CD14-positive monocyte (primary cell): Measurements from ENCODE around the gene ACSL6. TPM values are rescaled to one million over a fixed set of nuclear protein-coding genes. Genes with fewer than 3 reads are reported as not detected.

ENCODE experiments used
- DNase-seq, 3 donors: peaks; one replicate each; pipeline ENCODE4 v3.0.0-alpha.2; 2011 to 2022
- H2AFZ ChIP-seq: 2 replicates; pipeline ENCODE4 v1.6.0; 2012; ENCODE audit warnings: mild to moderate bottlenecking, low read depth, low read length, inconsistent platforms; ENCODE audit not compliant: insufficient read depth, poor library complexity, severe bottlenecking
- H3K27ac ChIP-seq, 2 donors: 1 replicate in 1 of 2; 2 replicates in 1 of 2; pipeline ENCODE4 v1.5.1; 2012 to 2013; ENCODE audit warnings: low read length in 2 of 2, control low read depth in 1 of 2, inconsistent platforms in 1 of 2, low read depth in 1 of 2, mild to moderate bottlenecking in 1 of 2
- H3K27me3 ChIP-seq, 2 donors: one replicate each; pipeline versions ENCODE4 v1.6.0 to v1.6.1; 2011 to 2013; ENCODE audit warnings: low read length in 2 of 2; ENCODE audit not compliant: control insufficient read depth in 2 of 2, insufficient read depth in 2 of 2
- H3K36me3 ChIP-seq, 2 donors: replicated peaks in 1 of 2; 1 replicate in 1 of 2; 2 replicates in 1 of 2; pipeline versions ENCODE4 v1.5.1 to v1.6.1; 2012 to 2013; ENCODE audit warnings: low read length in 2 of 2, control low read depth in 1 of 2, inconsistent platforms in 1 of 2, mild to moderate bottlenecking in 1 of 2; ENCODE audit not compliant: insufficient read depth in 2 of 2, control insufficient read depth in 1 of 2
- H3K4me1 ChIP-seq, 2 donors: 1 replicate in 1 of 2; 2 replicates in 1 of 2; pipeline versions ENCODE4 v1.5.1 to v1.6.1; 2012 to 2013; ENCODE audit warnings: low read length in 2 of 2, control low read depth in 1 of 2, inconsistent platforms in 1 of 2, mild to moderate bottlenecking in 1 of 2, moderate library complexity in 1 of 2; ENCODE audit not compliant: insufficient read depth in 2 of 2, control insufficient read depth in 1 of 2
- H3K4me2 ChIP-seq: replicated peaks from 2 replicates; pipeline ENCODE3; 2012; ENCODE audit warnings: low read length, moderate library complexity, mild to moderate bottlenecking; ENCODE audit not compliant: poor library complexity, severe bottlenecking; ENCODE audit errors: extremely low read depth
- H3K4me3 ChIP-seq, 3 experiments: fragments of 200-600 bp in 1 of 3; sonication (generic) in 1 of 3; replicated peaks in 1 of 3; 1 replicate in 2 of 3; 2 replicates in 1 of 3; pipeline ENCODE4 v1.5.1; 2011 to 2013; ENCODE audit warnings: low read length in 3 of 3, mild to moderate bottlenecking in 3 of 3, control low read depth in 2 of 3, low read depth in 2 of 3, inconsistent platforms in 1 of 3, moderate library complexity in 1 of 3
- H3K79me2 ChIP-seq: 2 replicates; pipeline ENCODE4 v1.6.0; 2012; ENCODE audit warnings: mild to moderate bottlenecking, control low read depth, inconsistent platforms, low read length, moderate library complexity; ENCODE audit not compliant: insufficient read depth
- H3K9ac ChIP-seq: 2 replicates; pipeline ENCODE4 v1.6.0; 2017; ENCODE audit warnings: low read length, mild to moderate bottlenecking; ENCODE audit not compliant: insufficient read depth, poor library complexity, severe bottlenecking
- H3K9me3 ChIP-seq, 2 donors: replicated peaks in 1 of 2; 1 replicate in 1 of 2; 2 replicates in 1 of 2; pipeline versions ENCODE4 v1.5.1 to v1.6.1; 2012 to 2013; ENCODE audit warnings: low read length in 2 of 2, control low read depth in 1 of 2; ENCODE audit not compliant: control insufficient read depth in 1 of 2, insufficient read depth in 1 of 2
- H4K20me1 ChIP-seq: 2 replicates; pipeline ENCODE4 v1.6.0; 2012; ENCODE audit warnings: mild to moderate bottlenecking, low read length, control low read depth, moderate library complexity; ENCODE audit not compliant: insufficient read depth
- H3K27ac Mint-ChIP-seq, 7 donors: one replicate each; pipeline ENCODE4 v1.8.0; 2020; ENCODE audit warnings: mild to moderate bottlenecking in 7 of 7, mixed read lengths in 7 of 7, moderate library complexity in 6 of 7, inconsistent platforms in 2 of 7
- H3K27me3 Mint-ChIP-seq, 3 donors: one replicate each; pipeline ENCODE4 v1.8.0; 2021 to 2022; ENCODE audit warnings: low read depth in 3 of 3, mild to moderate bottlenecking in 3 of 3, mixed read lengths in 3 of 3, moderate library complexity in 3 of 3, inconsistent platforms in 1 of 3
- H3K36me3 Mint-ChIP-seq, 2 donors: one replicate each; pipeline ENCODE4 v1.8.0; 2020; ENCODE audit warnings: mixed read lengths in 2 of 2, inconsistent platforms in 1 of 2, mild to moderate bottlenecking in 1 of 2
- H3K4me1 Mint-ChIP-seq: one replicate; pipeline ENCODE4 v1.8.0; 2020; ENCODE audit warnings: mild to moderate bottlenecking, mixed read lengths
- H3K4me3 Mint-ChIP-seq, 2 donors: one replicate each; pipeline ENCODE4 v1.8.0; 2020; ENCODE audit warnings: mild to moderate bottlenecking in 2 of 2, mixed read lengths in 2 of 2, moderate library complexity in 1 of 2
- H3K9me3 Mint-ChIP-seq, 7 donors: one replicate each; pipeline ENCODE4 v1.8.0; 2020 to 2022; ENCODE audit warnings: mixed read lengths in 7 of 7, mild to moderate bottlenecking in 6 of 7, moderate library complexity in 6 of 7, inconsistent platforms in 2 of 7
- CTCF ChIP-seq: fragments of 200-600 bp; IDR thresholded peaks from one replicate; pipeline ENCODE4 v1.8.0; 2022; ENCODE audit warnings: antibody characterized with exemption, mild to moderate bottlenecking
- WGBS: methylation state at CpG from one replicate; pipeline ENCODE4 v1.1.5; 2013; ENCODE audit warnings: missing lambda C conversion rate; ENCODE audit not compliant: insufficient coverage; 5-methylcytosine and 5-hydroxymethylcytosine counted together
- intact Hi-C, 2 donors: fragments of 100-400 bp; cut with micrococcal nuclease; formaldehyde crosslinking; loops; one replicate each; pipeline versions ENCODE4 v1.15.0 to v1.15.1; 2023
- polyA plus RNA-seq, 3 donors: library from polyadenylated mRNA; depleted of rRNA in 1 of 3; unstranded in 2 of 3; stranded (reverse) in 1 of 3; fragments of 300-500 nt in 2 of 3; fragments of >200 nt in 1 of 3; fragmentation: Illumina TruSeq in 2 of 3; gene quantifications; 1 replicate in 2 of 3; 2 replicates in 1 of 3; pipeline ENCODE4 v1.2.3, GENCODE V29; 2012 to 2021

The ACSL6 gene
- polyA plus RNA-seq, 3 donors: 0.45 TPM; not detected in 2

DNA sequence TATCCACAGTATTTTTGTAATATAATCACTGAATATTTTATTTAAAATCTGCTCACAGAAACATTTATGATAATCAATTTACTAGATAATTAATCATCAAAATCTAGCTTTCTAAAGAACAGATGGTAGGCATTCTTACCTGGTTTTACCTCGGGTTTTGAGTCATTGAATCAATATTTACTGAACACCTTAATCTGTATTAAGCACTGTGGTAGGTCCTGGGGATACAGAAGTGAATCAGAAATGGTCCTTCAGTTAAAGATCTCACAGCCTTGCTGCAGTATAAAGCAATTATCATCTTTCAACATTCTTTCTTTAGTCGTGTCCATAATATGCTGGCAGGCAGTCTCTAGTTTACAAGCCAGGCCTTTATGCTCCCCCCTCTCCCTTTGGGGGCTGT, 64.0 kb downstream of the ACSL6 start:
- TF ChIP-seq CTCF: no peak
- Histone ChIP-seq H3K79me2 (no peaks in the 10 kb centered on the region), H3K4me3 (no peak overlapping the region), H3K9me3 (peaks cover 0 to 8% of the 10 kb centered on the region in 2 donors), H3K4me1 (peaks cover 18 to 32% of the 10 kb centered on the region in 2 donors), H3K36me3 (no peaks in the 10 kb centered on the region), H4K20me1 (no peaks in the 10 kb centered on the region), H2AFZ (no peak overlapping the region), H3K27me3 (no peaks in the 10 kb centered on the region), H3K9ac (no peak overlapping the region), H3K27ac (no peak overlapping the region), H3K4me2 (no peak overlapping the region)
- Mint-ChIP-seq H3K36me3 (peaks cover 3 to 6% of the 10 kb centered on the region in 2 donors), H3K9me3 (peaks cover 0 to 8% (median 0%) of the 10 kb centered on the region in 7 donors), H3K4me3 (no peak overlapping the region), H3K4me1 (peaks cover 22% of the 10 kb centered on the region), H3K27ac (peak overlapping the region in 1 of 7 donors; percentile 46), H3K27me3 (peaks cover 0 to 2% (median 0%) of the 10 kb centered on the region in 3 donors)
- DNase-seq: no peak
- WGBS: no CpG with 5 or more reads among the region's 2 CpGs
- intact Hi-C loops: loop anchor here (10.0 kb wide), 2 partner anchors 143 to 153 kb away; partner anchors contain the start of gene FNIP1 (in 1 of the 2)

DNA sequence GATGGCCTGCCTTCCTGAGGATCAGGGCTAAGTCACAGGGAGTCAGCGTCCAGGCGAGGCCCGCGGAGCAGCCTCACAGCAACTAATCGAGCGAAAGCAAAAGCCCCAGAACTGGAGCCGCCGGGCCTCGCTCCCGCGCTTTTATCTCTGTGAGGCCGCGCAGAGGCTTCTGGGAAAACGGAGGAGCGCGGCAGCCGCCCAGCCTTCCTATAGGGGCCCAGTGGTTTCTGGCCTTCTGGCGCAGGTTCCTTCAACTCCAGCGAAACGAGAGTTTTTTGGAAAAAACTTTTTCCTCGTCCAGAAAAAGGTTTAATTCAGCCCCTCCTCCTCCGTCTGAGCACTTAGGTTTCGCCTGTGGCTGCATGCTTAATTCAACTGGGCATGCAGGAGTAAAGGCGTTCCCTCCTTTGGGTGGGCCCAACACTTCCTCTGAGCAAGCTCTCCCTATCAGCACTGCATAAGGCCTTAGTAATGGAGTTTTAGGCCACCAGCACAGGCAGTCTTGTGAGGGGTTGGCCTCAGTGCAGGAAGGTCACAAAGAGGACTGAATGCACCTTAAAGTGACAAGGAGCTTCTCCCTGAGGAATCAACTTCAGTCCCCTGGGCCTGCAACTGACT, 65.8 kb downstream of the ACSL6 start, which contains the start of gene MEIKIN:
TSS of gene MEIKIN (minus strand) at position 113 of the 618 bp plus-strand sequence. CDS start 158 bp downstream, outside the sequence.
- peaks cover 18 to 32% of the 10 kb centered on the region in 2 donors for H3K4me1 ChIP-seq
- Mint-ChIP-seq H3K9me3 (peaks cover 0 to 8% (median 0%) of the 10 kb centered on the region in 7 donors), H3K36me3 (peaks cover 3 to 6% of the 10 kb centered on the region in 2 donors), H3K27me3 (peaks cover 0 to 3% (median 0%) of the 10 kb centered on the region in 3 donors), H3K4me1 (peaks cover 29% of the 10 kb centered on the region), H3K4me3 (peak within 1 kb of the TSS in 1 of 2 donors; percentile 52), H3K27ac (peak within 1 kb of the TSS; percentile 85 to 95 (median 91))
- no peak for TF ChIP-seq CTCF
- no peak within 1 kb of the TSS for H3K9ac ChIP-seq
- peak within 1 kb of the TSS in 1 of 3 experiments; percentile 47 for H3K4me3 ChIP-seq
- H3K27ac ChIP-seq: peak within 1 kb of the TSS; percentile 40 to 87
- H3K4me2 ChIP-seq: peak within 1 kb of the TSS; percentile 54
- intact Hi-C loops: loop anchor here (10.0 kb wide), 2 partner anchors 141 to 151 kb away; partner anchors contain the start of gene FNIP1 (in 1 of the 2)
- H3K27me3 ChIP-seq: no peaks in the 10 kb centered on the region
- no peaks in the 10 kb centered on the region for H3K36me3 ChIP-seq
- no peak for DNase-seq
- H3K9me3 ChIP-seq: peaks cover 0 to 8% of the 10 kb centered on the region in 2 donors
- no peaks in the 10 kb centered on the region for H4K20me1 ChIP-seq
- WGBS: 95% methylated on average over 23 of the region's 24 CpGs
- H2AFZ ChIP-seq: peak within 1 kb of the TSS; percentile 21
- no peaks in the 10 kb centered on the region for H3K79me2 ChIP-seq
